Endothelial cell of umbilical vein (primary cell): ENCODE measurements around the gene KRTAP1-3.

ENCODE experiments used
- EZH2 ChIP-seq: IDR thresholded peaks from 2 replicates; pipeline ENCODE4 v1.6.1; 2012; ENCODE audit warnings: borderline replicate concordance, low read depth, mild to moderate bottlenecking, moderate library complexity, low read length, inconsistent platforms; ENCODE audit not compliant: severe bottlenecking
- FOS ChIP-seq: IDR thresholded peaks from 2 replicates; pipeline ENCODE4 v1.6.1; 2011; ENCODE audit warnings: mild to moderate bottlenecking, low read length, moderate library complexity, borderline replicate concordance; ENCODE audit not compliant: insufficient read depth
- JUN ChIP-seq: IDR thresholded peaks from 2 replicates; pipeline ENCODE4 v1.6.1; 2011; ENCODE audit warnings: borderline replicate concordance, low read depth; ENCODE audit not compliant: insufficient read length, insufficient read depth
- MYC ChIP-seq: IDR thresholded peaks from one replicate; pipeline ENCODE4 v1.6.1; 2011; ENCODE audit warnings: mild to moderate bottlenecking, low read depth, low read length
- POLR2A ChIP-seq: IDR thresholded peaks from 2 replicates; pipeline ENCODE4 v1.6.1; 2012; ENCODE audit warnings: low read depth, mild to moderate bottlenecking, control low read depth, low read length
- POLR2AphosphoS5 ChIP-seq: IDR thresholded peaks from 2 replicates; pipeline ENCODE4 v1.6.1; 2012; ENCODE audit warnings: low read depth, mild to moderate bottlenecking, control low read depth, low read length, moderate library complexity; ENCODE audit not compliant: insufficient read depth
- TF ChIP-seq, protein P1 (sequence below), 2 donors: IDR thresholded peaks; 1 replicate in 1 of 2; 2 replicates in 1 of 2; pipeline ENCODE4 v1.5.1; 2011; ENCODE audit warnings: low read length in 2 of 2, mild to moderate bottlenecking in 2 of 2, moderate library complexity in 2 of 2, control low read depth in 1 of 2, inconsistent platforms in 1 of 2, low read depth in 1 of 2; ENCODE audit not compliant: insufficient read depth in 1 of 2; ENCODE audit errors: extremely low read depth in 1 of 2
- TF ChIP-seq, protein P2 (sequence below): IDR thresholded peaks from 2 replicates; pipeline ENCODE4 v1.6.1; 2011; ENCODE audit not compliant: insufficient read depth, insufficient read length

DNA sequence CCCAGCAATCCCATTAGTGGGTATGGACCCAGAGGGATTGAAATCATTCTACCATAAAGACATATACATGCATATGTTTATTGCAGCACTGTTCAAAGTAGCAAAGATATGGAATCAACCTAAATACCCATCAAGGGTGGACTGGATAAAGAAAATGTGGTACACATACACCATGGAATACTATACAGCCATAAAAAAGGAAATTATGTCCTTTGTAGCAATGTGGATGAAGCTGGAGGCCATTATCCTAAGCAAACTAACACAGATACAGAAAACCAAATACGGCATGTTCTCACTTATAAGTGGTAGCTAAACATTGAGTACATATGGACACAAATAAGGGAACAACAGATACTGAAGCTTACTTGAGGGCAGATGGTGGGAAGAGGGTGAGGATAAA, 22.9 kb upstream of the KRTAP1-3 start:
- TF ChIP-seq MYC = no peak
- TF ChIP-seq POLR2AphosphoS5 = no peak
- TF ChIP-seq POLR2A = no peak
- TF ChIP-seq, protein P1, sequence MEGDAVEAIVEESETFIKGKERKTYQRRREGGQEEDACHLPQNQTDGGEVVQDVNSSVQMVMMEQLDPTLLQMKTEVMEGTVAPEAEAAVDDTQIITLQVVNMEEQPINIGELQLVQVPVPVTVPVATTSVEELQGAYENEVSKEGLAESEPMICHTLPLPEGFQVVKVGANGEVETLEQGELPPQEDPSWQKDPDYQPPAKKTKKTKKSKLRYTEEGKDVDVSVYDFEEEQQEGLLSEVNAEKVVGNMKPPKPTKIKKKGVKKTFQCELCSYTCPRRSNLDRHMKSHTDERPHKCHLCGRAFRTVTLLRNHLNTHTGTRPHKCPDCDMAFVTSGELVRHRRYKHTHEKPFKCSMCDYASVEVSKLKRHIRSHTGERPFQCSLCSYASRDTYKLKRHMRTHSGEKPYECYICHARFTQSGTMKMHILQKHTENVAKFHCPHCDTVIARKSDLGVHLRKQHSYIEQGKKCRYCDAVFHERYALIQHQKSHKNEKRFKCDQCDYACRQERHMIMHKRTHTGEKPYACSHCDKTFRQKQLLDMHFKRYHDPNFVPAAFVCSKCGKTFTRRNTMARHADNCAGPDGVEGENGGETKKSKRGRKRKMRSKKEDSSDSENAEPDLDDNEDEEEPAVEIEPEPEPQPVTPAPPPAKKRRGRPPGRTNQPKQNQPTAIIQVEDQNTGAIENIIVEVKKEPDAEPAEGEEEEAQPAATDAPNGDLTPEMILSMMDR (IDR thresholded peaks at IDR 0.05; ENCODE audit: extremely low read depth in 1 of 2, insufficient read depth in 1 of 2, low read depth in 1 of 2, low read length in 2 of 2) = no peak
- TF ChIP-seq, protein P2, sequence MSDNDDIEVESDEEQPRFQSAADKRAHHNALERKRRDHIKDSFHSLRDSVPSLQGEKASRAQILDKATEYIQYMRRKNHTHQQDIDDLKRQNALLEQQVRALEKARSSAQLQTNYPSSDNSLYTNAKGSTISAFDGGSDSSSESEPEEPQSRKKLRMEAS = no peak
- TF ChIP-seq EZH2 = no peak
- no peak for TF ChIP-seq JUN
- no peak for TF ChIP-seq FOS
